Activated CD4-positive, CD25-positive, alpha-beta regulatory T cell treated with anti-CD3 and anti-CD28 coated beads, Interleukin-2, amount 50 U/mL, for 16 hours (primary cell): ENCODE measurements around the gene AMIGO2.
"Not testable (repeated sequence)": the region's sequence is repeated elsewhere in the genome, so short reads cannot be mapped to it uniquely, and the experiment has no call there.

Source experiments
- DNase-seq: peaks from one replicate; pipeline ENCODE4 v3.0.0-alpha.2; 2020; ENCODE audit warnings: low read depth, low spot score

AMIGO2 gene

DNA sequence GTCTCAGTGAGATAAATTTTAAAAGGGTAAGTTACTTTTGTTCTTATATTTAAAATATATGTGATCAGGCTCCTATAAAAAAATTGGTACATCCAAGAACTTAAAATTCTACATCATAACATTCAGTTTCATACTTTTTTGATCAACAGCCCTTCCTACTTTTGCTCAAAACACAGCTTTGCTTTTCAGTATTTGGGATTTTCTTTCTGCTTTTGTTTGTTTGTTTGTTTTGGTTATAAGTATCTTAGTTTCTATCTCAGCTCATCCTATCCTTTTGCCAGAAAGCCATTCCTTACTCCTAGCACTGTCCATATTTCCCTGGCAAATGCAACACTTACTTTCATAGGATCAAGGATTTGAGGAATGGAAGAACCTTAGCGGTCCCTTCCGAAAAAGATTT lies 5.0 kb downstream of the AMIGO2 start:
- no peak for DNase-seq

DNA sequence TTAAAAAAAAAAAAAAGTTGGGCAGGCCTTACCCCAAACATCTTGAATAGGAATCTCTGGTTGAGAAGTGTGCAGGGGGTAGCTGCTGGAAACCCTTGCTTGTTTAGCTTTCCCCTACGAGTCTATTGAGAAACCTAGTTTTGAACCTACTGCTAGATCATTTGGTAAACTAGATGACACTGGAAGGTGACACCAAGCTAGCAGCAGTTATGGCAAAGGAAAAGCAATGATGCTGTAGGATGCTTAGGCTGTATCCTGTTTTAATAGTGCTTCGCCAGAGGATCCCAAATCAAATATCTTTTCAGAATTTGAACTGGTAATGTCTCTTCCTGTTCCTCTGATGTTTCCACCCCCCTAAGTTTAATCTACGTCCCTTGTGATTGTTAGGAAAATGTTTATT lies 5.8 kb downstream of the AMIGO2 start:
- no peak for DNase-seq

DNA sequence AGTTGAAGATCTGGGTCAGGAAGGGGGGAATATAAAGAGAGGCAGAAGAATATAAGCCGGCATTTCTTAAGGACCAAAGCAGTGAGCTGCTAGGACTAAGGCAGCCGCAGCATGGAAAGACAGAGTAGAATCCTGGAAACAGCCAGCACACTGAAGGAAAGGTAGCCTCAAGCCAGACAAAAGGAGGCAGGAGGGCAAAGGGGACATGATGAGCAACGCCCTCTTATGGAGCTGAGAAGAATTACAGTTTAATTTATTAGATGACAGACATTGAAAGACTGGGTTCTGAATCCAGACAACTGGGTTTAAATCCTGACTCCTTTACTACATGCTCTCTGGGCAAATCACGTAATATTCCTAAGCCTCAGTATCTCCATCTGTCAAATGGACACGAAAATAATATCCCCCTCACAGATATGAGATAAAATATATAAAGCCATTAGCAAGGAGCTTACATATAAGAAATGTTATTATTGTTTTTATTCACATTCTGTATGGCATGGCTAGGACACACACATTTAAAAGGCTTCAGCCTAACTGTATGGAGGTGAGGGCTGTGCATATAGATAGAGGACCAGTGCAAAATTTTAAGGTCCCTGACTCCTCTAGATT lies 8.4 kb downstream of the AMIGO2 start:
- DNase-seq: no peak

DNA sequence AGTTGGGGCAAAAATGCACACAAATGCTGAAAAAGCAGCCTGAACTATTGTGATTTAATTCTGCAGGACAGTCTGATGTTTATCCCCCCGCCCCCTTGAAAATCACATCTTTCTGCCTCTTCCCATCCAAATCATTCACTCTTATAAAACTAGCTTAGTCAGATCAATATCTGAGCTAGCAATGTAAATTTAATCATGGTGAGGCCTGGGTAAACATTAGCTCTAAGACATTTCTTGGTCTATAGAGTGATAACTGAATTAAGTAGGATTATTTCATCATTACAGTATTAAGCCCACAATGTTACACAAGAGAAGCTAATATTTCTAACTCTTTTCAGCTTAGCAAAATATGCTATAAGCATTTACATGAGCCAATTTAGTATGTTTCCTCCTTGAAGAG lies 9.4 kb downstream of the AMIGO2 start:
- no peak for DNase-seq

DNA sequence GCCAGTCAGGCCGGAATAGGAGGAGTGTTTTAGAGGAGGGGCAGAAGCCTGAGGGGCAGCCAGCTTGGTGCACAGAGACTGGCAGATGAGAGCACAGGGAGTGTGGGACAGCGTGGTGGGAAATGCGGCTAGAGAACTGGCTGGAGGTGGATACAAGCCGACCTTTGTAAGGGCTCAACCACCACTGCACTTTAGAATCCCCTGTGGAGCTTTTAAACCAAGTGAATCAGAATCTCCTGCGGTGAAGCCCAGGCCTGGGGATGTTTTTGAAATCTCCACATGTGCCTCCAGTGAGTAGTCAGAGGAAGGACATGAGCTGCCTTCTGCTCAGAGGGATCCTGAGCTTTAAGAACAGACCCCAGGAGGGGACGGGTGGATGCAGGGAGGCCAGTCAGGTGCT lies 11.2 kb downstream of the AMIGO2 start:
- DNase-seq: no peak

DNA sequence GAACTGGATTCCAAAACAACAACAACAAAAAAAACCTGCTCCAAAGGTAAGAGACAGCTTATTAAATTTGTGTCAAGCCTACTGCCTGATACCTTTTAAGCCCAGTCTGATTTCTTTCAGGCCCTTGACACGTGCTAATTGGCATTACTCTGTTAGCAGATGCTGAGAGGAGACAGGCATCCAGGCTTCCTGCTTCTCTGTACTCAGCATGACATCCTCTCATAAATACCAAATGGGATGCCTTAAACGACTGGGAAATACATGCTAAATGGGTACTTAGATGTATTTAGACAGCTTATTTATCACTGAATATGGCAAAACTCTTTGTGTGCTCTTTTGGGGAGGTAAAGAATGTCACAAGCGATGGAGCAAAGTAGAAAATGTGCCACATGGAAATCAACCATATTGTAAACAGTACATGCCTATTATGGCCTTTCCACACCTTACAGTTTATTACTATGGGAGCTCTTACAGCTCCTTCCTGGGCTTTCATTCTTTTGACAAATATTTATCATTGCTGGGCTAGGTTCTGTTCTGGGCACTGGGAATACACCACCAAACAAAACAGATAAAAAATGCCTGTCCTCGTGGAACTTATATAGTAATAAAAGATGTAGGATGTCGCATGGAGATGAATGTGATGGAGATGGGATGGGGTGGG lies 11.9 kb downstream of the AMIGO2 start:
- DNase-seq: no peak

DNA sequence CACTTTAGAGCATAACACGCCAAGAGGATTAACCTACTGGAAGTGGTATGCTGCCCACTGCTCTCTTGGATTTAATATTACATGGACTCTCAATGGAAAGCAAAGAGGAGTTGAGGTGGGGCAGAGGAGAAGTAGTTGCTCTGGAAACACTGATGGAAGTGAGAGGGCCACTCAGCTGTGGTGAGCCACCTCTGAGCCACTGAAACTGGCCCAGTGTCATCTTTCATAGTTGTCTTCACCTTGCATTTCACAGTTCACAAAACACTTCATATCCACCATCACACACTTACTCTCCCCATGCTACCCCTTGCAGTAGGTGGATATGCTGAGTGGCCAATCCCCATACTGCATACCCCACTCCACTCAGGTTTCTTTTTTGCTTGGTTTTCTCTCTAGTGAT lies 12.6 kb downstream of the AMIGO2 start:
- no peak for DNase-seq

DNA sequence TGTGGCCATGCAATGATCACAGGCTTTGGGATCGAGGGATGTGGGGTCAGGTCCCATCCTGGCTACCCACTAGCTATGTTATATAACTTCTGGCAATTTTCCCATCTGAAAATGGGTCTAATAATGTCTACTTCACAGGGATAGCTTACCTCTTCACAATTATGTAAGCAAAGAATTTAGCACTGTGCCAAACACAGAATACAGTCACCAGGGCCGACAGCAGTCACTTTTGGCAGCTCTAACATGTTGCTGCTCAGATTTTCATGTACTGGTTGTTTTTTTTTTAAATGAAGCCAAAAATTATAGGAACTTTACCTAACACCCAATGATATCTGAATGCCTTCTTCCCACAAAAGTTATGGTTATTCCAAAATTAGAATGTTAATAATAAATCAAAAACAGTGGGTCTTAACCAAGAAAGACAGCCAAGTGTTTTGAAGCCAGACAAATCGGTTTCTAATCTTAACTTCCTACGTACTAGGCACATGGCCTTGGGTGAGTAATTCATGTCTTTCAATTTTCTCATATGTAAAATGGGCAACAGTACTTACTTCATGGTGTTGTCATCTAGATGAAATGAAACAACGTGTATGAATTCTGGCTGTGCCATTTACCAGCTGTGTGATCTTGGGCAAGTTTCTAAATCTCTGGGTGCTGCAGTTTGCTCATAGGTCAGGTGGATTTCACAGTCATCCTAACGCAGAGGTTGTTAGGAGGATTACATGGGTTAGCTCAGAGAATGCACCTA lies 13.3 kb downstream of the AMIGO2 start:
- no peak for DNase-seq

DNA sequence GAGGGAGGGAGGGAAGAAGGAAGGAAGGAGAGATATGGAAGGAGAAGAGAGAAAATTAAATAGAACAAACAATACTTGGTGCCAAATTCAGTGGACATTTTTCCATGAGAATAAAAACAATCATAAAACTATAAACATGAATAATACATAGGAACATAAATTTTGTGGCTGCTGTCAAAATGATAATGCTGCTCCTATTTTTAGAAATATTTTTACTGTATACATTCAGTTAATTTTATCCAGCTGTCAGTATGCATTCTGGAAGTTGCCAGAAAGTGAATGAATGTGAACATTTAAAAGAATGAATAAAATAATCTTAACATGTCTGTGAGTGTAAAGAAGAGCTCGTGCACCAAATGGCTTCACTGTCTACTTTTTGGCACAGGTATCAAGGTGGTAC lies 14.2 kb downstream of the AMIGO2 start:
- no peak for DNase-seq

DNA sequence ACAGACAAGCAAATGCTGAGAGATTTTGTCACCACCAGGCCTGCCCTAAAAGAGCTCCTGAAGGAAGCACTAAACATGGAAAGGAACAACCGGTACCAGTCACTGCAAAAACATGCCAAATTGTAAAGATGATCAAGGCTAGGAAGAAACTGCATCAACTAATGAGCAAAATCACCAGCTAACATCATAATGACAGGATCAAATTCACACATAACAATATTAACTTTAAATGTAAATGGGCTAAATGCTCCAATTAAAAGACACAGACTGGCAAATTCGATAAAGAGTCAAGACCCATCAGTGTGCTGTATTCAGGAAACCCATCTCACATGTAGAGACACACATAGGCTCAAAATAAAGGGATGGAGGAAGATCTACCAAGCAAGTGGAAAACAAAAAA lies 21.1 kb downstream of the AMIGO2 start:
- not testable (repeated sequence) for DNase-seq

DNA sequence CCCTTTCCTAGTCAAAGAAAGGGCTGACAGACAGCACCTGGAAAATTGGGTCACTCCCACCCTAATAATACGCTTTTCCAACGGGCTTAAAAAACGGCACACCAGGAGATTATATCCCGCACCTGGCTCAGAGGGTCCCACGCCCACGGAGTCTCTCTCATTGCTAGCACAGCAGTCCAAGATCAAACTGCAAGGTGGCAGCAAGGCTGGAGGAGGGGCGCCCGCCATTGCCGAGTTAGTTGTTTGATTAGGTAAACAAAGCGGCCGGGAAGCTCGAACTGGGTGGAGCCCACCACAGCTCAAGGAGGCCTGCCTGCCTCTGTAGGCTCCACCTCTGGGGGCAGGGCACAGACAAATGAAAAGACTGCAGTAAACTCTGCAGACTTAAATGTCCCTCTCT lies 22.8 kb downstream of the AMIGO2 start:
- not testable (repeated sequence) for DNase-seq

DNA sequence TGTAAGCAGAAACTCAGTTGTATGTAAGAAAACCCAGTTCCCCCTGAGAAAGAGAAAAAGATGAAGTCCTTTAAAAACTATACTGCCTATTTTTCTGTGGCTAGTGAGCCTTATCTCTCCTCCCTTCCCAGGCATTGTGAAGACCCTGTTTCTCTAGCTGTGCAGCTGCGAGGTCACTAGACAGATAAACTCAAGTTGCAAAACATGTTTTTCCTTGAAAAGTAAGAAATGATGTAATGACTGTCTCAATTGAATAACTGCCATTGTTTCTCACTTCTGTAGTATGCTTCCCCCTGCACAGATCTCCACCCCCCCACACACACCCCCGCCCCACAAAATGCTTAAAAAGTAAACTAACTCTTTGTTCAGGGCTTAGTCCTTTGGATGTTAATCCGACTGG lies 23.9 kb downstream of the AMIGO2 start:
- DNase-seq: not testable (repeated sequence)

DNA sequence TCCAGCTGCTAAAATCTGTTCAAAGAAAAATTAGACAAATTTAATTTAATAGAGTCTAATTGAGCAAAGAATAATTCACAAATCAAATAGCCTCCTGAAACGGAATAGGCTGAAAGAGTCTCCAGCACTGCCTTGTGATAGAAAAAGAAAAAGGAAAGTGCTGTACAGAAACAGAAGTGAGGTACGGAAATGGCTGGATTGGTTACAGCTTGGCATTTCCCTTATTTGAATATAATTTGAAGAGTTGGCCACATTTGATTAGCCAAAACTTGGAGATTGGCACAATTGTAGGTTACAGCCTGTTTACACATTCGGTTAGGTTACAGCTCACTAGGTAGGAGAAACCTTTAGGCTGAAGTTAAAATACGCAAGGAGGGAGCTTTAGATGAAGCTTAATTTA lies 25.1 kb downstream of the AMIGO2 start:
- DNase-seq: no peak

DNA sequence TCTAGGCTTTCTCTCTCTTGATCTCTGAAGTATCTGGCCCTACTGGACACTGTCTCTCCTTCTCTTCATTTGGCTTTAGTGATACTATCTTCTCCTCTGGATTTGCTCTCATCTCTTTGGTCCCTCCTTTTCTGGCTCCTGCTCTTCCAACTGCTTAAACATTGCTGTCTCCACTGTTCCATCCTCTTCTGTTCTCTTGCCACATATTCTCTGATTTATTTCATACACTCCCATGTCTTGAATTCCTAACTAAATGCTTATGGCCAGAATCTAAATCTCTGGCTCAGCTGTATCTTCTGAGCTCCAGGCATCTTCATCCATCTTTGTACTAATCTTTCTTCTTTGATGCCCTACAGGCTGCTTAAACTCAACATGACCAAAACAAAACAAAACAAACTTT lies 25.8 kb downstream of the AMIGO2 start:
- no peak for DNase-seq

DNA sequence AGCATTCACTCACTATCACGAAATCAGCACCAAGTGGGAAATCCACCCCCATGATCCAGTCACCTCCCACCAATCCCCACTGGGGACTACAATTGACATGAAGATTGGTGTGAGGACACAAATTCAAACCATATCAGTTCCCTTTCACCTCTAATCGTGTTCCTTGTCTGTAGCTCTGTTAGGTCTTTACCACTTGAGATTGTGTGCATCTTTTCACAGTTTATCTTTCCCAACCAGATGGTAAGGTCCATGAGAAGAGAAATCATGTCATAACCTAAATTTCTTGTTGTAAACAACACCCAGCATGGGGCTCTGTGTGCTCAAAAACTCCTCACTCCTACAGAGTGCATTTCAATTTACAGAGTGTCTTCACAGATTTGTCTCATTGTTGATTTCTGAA lies 27.5 kb downstream of the AMIGO2 start:
- no peak for DNase-seq

DNA sequence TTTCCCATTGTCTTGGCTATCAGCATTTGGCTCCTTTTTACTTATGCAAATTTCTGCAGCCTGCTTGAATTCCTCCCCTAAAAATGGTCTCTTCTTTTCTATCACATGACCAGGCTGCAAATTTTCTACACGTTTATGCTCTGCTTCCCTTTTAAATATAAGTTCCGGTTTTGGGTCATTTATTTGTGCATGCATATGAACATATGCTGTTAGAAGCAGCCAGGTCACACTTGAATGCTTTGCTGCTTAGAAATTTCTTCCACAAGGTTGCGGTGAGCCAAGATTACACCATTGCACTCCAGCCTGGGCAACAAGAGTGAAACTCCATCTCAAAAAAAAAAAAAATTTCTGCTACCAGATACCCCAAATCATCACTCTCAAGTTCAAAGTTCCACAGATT lies 28.5 kb downstream of the AMIGO2 start:
- DNase-seq: not testable (repeated sequence)

DNA sequence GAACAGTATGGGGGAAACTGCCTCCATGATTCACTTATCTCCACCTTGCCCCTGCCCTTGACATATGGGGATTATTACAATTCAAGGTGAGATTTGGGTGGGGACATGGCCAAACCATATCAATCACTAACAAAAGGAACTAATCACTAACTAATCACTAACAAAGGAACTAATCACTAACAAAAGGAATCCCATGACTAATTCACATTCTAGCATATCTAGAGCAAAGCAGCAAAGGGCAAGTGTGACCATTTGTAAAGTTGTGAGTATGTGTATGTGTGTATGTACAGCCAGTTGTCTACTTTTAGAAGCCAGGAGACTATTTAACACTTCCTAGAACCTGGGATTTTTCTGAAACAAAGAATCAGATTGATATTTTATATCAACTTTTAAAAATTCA lies 31.2 kb downstream of the AMIGO2 start:
- DNase-seq: no peak

DNA sequence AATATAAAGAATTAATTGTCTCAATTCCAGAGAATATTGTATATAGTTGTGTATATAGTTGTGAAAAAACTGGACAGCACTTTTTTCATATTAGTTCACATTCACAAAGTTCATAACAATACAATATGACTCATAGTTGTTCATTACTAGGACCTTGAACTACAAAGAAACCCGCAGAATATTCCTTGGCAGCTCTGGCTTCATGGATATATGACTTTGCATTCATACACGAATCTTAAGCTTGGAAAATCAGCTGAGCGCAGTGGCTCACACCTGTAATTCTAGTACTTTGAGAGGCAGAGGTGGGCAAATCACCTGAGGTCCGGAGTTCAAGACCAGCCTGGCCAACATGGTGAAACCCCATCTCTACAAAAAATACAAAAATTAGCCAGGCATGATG lies 38.4 kb downstream of the AMIGO2 start:
- DNase-seq: no peak

DNA sequence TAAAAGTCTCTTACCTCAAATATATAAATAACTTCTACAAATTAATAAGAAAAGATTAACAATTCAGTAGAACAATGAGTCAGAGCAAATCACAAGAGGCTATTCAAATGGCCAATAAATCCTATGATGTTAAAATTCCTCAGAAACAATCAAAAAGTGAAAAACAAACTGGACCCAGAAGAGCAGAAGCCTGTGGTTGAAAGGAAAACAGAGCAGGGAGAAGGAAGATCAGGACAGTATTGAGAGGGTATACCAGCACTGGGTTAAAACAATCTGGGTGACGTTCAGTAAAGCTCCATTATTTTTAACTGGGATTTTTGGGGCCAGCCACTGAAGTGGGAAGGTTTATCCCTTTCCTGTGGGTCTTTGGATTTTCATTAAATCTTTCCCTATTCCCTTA lies 40.0 kb downstream of the AMIGO2 start:
- DNase-seq: no peak

DNA sequence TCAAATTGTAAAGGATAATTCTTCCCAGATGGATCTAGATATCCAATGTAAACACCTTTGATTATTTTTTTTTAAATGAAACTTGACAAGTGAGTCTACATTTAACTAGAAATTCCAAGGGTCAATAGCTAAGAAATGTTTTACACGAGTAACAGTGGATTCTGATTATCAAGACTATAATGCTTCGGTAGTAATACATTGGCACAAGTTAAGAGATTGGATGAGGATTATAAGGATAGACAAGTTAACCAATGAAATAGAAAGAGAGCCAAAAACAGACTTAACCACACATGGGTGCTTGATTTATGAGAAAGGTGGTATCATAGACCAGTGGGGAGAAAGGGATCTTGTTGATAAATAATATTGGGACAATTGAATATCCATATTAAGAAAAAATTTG lies 40.7 kb downstream of the AMIGO2 start:
- no peak for DNase-seq

DNA sequence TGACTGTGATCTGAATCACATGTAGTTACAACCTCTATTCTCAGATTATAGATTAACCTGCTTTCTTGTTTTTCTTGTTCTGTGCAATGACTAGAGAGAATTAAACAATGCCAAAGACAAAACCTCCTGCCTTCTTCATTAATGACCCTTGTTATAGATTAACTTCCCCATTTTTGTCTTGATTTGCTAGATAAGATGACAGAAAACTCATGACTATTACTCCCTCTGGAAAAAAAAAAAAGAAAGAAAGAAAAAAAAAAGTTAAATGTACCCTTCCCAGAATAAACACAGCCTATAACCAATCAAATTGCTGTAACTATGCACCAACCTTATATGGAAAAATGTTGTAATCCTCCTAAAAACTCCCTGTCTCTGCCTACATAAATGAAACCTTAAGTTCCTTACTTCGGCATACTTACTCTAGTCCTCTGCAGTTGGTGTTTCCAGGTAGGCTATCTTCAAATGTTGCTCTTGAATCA lies 41.5 kb downstream of the AMIGO2 start:
- no peak for DNase-seq

DNA sequence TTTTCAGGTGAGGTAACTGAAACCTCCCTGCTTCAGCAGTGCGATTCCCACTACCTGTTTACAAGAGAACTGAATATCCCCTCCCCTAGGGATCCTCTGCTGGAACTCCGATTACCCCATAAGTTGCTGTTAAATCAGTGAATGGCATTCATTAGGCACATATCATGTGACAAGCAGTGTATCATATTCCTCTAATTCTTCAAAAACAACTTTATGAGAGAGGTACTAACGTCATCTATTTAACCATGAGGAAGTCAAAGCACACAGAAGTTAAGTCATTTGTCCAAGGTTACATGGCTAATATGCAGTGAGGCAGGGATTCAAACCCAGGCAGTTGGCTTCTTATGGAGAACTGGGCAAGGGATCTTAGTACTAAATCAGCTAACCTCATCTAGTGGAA lies 44.3 kb downstream of the AMIGO2 start:
- no peak for DNase-seq

DNA sequence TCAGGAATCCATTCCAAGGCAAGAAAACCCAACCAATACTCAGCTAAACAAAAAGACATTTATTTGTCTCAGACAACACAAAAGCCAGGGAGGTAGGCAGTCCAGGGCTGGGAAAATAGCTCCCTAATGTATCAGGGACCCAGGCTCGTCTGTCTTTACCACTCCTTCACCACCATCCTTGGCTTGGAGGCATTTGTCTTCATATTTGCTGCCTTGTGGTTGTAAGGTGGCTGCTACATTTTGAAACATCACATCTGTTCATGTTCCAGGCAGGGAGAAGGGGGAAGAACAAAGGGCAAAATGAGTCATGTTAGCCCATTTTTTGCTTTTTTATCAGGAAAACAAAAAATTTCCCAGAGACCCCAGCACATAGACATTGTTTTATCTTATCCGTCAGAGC lies 45.1 kb downstream of the AMIGO2 start:
- DNase-seq: no peak
